Measurements from ENCODE around the gene ACAP3. TPM values are rescaled to one million over a fixed set of nuclear protein-coding genes. Genes with fewer than 3 reads are reported as not detected.

ACAP3 gene
- total RNA-seq, 3 donors from 2014 or later, result 42.1 to 76.9 (median 44.8) TPM

DNA sequence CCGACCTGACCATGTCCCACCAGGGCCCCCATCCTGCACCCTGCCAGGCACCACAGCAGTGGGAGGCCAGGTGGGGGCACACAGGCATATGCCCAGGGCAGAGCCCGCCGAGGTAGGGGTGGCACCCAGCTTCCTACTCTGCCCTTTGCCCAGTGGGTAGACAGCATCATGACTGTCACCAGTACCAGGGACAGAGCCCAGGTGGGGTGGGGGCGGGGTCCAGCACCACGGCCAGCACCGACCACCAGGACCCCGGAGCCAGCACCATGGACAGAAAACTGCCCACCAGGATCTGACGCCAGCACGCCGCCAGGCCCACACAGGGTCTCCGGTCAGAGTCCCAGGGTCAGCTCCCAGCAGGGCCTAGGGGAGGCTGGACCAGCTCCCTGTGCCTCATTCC, 27.1 kb upstream of the ACAP3 start:
- no peak for ATAC-seq
- peaks cover 23% of the 10 kb centered on the region for H3K4me1 ChIP-seq (ENCODE audit: low read depth)
- intact Hi-C loops (cut with DNase I, micrococcal nuclease), result no loop called here
- H3K36me3 ChIP-seq (ENCODE audit: low read depth), result no peaks in the 10 kb centered on the region
- H3K4me3 ChIP-seq, result no peak overlapping the region
- TF ChIP-seq, protein P1, sequence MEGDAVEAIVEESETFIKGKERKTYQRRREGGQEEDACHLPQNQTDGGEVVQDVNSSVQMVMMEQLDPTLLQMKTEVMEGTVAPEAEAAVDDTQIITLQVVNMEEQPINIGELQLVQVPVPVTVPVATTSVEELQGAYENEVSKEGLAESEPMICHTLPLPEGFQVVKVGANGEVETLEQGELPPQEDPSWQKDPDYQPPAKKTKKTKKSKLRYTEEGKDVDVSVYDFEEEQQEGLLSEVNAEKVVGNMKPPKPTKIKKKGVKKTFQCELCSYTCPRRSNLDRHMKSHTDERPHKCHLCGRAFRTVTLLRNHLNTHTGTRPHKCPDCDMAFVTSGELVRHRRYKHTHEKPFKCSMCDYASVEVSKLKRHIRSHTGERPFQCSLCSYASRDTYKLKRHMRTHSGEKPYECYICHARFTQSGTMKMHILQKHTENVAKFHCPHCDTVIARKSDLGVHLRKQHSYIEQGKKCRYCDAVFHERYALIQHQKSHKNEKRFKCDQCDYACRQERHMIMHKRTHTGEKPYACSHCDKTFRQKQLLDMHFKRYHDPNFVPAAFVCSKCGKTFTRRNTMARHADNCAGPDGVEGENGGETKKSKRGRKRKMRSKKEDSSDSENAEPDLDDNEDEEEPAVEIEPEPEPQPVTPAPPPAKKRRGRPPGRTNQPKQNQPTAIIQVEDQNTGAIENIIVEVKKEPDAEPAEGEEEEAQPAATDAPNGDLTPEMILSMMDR (IDR thresholded peaks at IDR 0.05), result no peak
- DNase-seq, result no peak
- no peaks in the 10 kb centered on the region for H3K9me3 ChIP-seq

DNA sequence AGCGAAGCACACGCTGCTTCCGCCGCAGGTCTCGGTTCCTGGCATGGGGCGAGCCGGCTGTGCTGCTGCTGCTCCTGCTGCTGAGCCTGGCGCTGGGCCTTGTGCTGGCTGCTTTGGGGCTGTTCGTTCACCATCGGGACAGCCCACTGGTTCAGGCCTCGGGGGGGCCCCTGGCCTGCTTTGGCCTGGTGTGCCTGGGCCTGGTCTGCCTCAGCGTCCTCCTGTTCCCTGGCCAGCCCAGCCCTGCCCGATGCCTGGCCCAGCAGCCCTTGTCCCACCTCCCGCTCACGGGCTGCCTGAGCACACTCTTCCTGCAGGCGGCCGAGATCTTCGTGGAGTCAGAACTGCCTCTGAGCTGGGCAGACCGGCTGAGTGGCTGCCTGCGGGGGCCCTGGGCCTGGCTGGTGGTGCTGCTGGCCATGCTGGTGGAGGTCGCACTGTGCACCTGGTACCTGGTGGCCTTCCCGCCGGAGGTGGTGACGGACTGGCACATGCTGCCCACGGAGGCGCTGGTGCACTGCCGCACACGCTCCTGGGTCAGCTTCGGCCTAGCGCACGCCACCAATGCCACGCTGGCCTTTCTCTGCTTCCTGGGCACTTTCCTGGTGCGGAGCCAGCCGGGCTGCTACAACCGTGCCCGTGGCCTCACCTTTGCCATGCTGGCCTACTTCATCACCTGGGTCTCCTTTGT, 26.0 kb upstream of the ACAP3 start:
- no peaks in the 10 kb centered on the region for H3K36me3 ChIP-seq (ENCODE audit: low read depth)
- ATAC-seq (peak; percentile 4), DNase-seq (no peak)
- TF ChIP-seq, protein P1 (IDR thresholded peaks at IDR 0.05), result no peak
- H3K4me3 ChIP-seq, result no peak overlapping the region
- no peaks in the 10 kb centered on the region for H3K9me3 ChIP-seq
- peaks cover 23% of the 10 kb centered on the region for H3K4me1 ChIP-seq (ENCODE audit: low read depth)
- intact Hi-C loops (cut with DNase I, micrococcal nuclease), result no loop called here

DNA sequence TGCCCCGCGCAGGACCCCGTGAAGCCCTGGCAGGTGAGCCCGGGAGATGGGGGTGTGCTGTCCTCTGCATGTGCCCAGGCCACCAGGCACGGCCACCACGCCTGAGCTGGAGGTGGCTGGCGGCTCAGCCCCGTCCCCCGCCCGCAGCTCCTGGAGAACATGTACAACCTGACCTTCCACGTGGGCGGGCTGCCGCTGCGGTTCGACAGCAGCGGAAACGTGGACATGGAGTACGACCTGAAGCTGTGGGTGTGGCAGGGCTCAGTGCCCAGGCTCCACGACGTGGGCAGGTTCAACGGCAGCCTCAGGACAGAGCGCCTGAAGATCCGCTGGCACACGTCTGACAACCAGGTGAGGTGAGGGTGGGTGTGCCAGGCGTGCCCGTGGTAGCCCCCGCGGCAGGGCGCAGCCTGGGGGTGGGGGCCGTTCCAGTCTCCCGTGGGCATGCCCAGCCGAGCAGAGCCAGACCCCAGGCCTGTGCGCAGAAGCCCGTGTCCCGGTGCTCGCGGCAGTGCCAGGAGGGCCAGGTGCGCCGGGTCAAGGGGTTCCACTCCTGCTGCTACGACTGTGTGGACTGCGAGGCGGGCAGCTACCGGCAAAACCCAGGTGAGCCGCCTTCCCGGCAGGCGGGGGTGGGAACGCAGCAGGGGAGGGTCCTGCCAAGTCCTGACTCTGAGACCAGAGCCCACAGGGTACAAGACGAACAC, 25.2 kb upstream of the ACAP3 start:
- Histone ChIP-seq H3K36me3 (ENCODE audit: low read depth) (no peaks in the 10 kb centered on the region), H3K4me1 (ENCODE audit: low read depth) (peaks cover 23% of the 10 kb centered on the region), H3K4me3 (no peak overlapping the region), H3K9me3 (no peaks in the 10 kb centered on the region)
- TF ChIP-seq, protein P1 (IDR thresholded peaks at IDR 0.05), result no peak
- DNase-seq (peak in 2 of 3 donors; percentile 56 to 70), ATAC-seq (peak; percentile 58)
- intact Hi-C loops (cut with DNase I, micrococcal nuclease), result no loop called here

DNA sequence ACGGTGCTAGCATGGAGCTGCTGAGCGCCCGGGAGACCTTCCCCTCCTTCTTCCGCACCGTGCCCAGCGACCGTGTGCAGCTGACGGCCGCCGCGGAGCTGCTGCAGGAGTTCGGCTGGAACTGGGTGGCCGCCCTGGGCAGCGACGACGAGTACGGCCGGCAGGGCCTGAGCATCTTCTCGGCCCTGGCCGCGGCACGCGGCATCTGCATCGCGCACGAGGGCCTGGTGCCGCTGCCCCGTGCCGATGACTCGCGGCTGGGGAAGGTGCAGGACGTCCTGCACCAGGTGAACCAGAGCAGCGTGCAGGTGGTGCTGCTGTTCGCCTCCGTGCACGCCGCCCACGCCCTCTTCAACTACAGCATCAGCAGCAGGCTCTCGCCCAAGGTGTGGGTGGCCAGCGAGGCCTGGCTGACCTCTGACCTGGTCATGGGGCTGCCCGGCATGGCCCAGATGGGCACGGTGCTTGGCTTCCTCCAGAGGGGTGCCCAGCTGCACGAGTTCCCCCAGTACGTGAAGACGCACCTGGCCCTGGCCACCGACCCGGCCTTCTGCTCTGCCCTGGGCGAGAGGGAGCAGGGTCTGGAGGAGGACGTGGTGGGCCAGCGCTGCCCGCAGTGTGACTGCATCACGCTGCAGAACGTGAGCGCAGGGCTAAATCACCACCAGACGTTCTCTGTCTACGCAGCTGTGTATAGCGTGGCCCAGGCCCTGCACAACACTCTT, 24.5 kb upstream of the ACAP3 start:
- TF ChIP-seq, protein P1 (IDR thresholded peaks at IDR 0.05), result no peak
- H3K36me3 ChIP-seq (ENCODE audit: low read depth), result no peaks in the 10 kb centered on the region
- no peak for DNase-seq
- no peak overlapping the region for H3K4me3 ChIP-seq
- no peaks in the 10 kb centered on the region for H3K9me3 ChIP-seq
- no peak for ATAC-seq
- intact Hi-C loops (cut with DNase I, micrococcal nuclease), result no loop called here
- peaks cover 23% of the 10 kb centered on the region for H3K4me1 ChIP-seq (ENCODE audit: low read depth)

DNA sequence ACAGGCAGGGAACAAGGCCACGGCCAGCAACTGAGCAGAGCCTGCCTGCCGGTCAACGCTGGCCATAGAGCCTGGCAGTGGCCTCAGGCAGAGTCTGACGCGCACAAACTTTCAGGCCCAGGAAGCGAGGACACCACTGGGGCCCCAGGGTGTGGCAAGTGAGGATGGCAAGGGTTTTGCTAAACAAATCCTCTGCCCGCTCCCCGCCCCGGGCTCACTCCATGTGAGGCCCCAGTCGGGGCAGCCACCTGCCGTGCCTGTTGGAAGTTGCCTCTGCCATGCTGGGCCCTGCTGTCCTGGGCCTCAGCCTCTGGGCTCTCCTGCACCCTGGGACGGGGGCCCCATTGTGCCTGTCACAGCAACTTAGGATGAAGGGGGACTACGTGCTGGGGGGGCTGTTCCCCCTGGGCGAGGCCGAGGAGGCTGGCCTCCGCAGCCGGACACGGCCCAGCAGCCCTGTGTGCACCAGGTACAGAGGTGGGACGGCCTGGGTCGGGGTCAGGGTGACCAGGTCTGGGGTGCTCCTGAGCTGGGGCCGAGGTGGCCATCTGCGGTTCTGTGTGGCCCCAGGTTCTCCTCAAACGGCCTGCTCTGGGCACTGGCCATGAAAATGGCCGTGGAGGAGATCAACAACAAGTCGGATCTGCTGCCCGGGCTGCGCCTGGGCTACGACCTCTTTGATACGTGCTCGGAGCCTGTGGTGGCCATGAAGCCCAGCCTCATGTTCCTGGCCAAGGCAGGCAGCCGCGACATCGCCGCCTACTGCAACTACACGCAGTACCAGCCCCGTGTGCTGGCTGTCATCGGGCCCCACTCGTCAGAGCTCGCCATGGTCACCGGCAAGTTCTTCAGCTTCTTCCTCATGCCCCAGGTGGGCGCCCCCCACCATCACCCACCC, 23.6 kb upstream of the ACAP3 start, which contains the start of gene TAS1R3:
Gene TAS1R3, plus strand, starts transcription at position 213 of the 898 bp plus-strand sequence. Its CDS starts 66 bp downstream, at position 279.
- Histone ChIP-seq H3K9me3 (no peaks in the 10 kb centered on the region), H3K4me1 (ENCODE audit: low read depth) (peaks cover 26% of the 10 kb centered on the region), H3K4me3 (no peak within 1 kb of the TSS), H3K36me3 (ENCODE audit: low read depth) (no peaks in the 10 kb centered on the region)
- intact Hi-C loops (cut with DNase I, micrococcal nuclease), result no loop called here
- TF ChIP-seq, protein P1 (IDR thresholded peaks at IDR 0.05), result no peak
- DNase-seq (peak in 1 of 3 donors; percentile 36), ATAC-seq (peak; percentile 27)

Data from mucosa of descending colon (tissue), 3 donors.